Esophagus squamous epithelium (tissue), 4 donors: ENCODE data around the gene MRPL41.

Experiments
- POLR2A ChIP-seq, 4 donors: fragments of 450-650 bp; IDR thresholded peaks; one replicate each; pipeline ENCODE4 v1.6.1; 2017; ENCODE audit warnings: antibody characterized with exemption in 4 of 4, mild to moderate bottlenecking in 4 of 4, moderate library complexity in 3 of 4
- TF ChIP-seq, protein P1 (sequence below), 6 experiments: fragments of 450-650 bp in 4 of 6; fragments of 200-600 bp in 2 of 6; sonication (generic) in 2 of 6; IDR thresholded peaks; one replicate each; pipeline ENCODE4 v1.5.1; 2016 to 2019; ENCODE audit warnings: antibody characterized with exemption in 6 of 6, mild to moderate bottlenecking in 4 of 6, moderate library complexity in 4 of 6

DNA sequence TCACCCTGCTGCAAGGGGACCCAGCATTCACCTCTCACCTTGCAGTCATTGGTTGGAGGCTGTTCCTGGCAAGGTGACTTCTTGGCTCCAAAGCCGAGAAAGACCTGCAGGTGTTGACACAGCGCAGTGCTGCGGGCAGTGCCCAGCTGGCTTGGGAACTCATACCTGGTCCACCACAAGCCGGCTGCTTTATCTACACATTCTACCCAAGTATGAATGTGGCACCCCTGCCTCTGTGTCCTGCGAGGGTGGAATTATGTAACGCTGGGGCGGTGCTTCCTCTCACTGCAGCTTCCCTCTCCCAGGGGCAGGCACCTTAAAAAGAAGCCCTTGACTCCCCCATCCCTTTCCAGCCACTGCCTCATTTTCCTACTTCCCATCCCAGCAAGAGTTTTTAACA lies 41.1 kb downstream of the MRPL41 start:
- TF ChIP-seq, protein P1, sequence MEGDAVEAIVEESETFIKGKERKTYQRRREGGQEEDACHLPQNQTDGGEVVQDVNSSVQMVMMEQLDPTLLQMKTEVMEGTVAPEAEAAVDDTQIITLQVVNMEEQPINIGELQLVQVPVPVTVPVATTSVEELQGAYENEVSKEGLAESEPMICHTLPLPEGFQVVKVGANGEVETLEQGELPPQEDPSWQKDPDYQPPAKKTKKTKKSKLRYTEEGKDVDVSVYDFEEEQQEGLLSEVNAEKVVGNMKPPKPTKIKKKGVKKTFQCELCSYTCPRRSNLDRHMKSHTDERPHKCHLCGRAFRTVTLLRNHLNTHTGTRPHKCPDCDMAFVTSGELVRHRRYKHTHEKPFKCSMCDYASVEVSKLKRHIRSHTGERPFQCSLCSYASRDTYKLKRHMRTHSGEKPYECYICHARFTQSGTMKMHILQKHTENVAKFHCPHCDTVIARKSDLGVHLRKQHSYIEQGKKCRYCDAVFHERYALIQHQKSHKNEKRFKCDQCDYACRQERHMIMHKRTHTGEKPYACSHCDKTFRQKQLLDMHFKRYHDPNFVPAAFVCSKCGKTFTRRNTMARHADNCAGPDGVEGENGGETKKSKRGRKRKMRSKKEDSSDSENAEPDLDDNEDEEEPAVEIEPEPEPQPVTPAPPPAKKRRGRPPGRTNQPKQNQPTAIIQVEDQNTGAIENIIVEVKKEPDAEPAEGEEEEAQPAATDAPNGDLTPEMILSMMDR (IDR thresholded peaks at IDR 0.05), result no peak
- no peak for TF ChIP-seq POLR2A (IDR thresholded peaks at IDR 0.05)
